Measurements from ENCODE around the gene PPIL1. TPM values are rescaled to one million over a fixed set of nuclear protein-coding genes. Genes with fewer than 3 reads are reported as not detected.

The PPIL1 gene
- total RNA-seq, 1 experiment from 2014 or later = 87.8 TPM

GRCh38 chr6:36875250-36875633 lies 639 bp upstream of the PPIL1 start:
- no peak for TF ChIP-seq CTCF (conservative IDR thresholded peaks at IDR 0.05)
- DNase-seq = no peak
- H3K27ac Mint-ChIP-seq = peak overlapping the region; percentile 99 to 100 (median 100); a peak in 6 of 7 replicates

More at GRCh38 chr6:36875250-36875633, 639 bp upstream of the PPIL1 start:
- Histone ChIP-seq H2BK5ac (ENCODE audit: insufficient read length, low read length) (no peak overlapping the region), H3K79me2 (ENCODE audit: insufficient read depth, low read length) (peaks cover 8% of the 10 kb centered on the region; the same call in 1 of the 2 replicates), H4K5ac (ENCODE audit: insufficient read length, low read depth, low read length) (no peak overlapping the region), H4K20me1 (ENCODE audit: control insufficient read depth, insufficient read depth, insufficient read length) (no peaks in the 10 kb centered on the region), H2BK120ac (ENCODE audit: low read depth, low read length, poor library complexity, severe bottlenecking) (no peak overlapping the region), H3K4me1 (ENCODE audit: insufficient read depth, low read length) (no peaks in the 10 kb centered on the region), H3K27ac (ENCODE audit: insufficient read length, low read depth, low read length) (no peak overlapping the region), H3T11ph (ENCODE audit: low read length) (no peak overlapping the region), H4K8ac (replicated peaks; ENCODE audit: insufficient read length, low read depth, low read length) (no peak overlapping the region), H2BK12ac (ENCODE audit: insufficient read length, low read depth, low read length) (no peak overlapping the region), H3K23me2 (ENCODE audit: insufficient read length, low read depth, low read length, poor library complexity, severe bottlenecking) (peaks cover 3% of the 10 kb centered on the region), H2AFZ (ENCODE audit: low read length) (no peak overlapping the region), H2BK15ac (ENCODE audit: low read depth, low read length) (no peak overlapping the region), H3K4me2 (ENCODE audit: insufficient read depth, insufficient read length, low read length) (peak overlapping the region; percentile 81), H3K4ac (ENCODE audit: low read depth, low read length) (no peak overlapping the region), H3K14ac (ENCODE audit: insufficient read depth, low read length) (no peak overlapping the region), H3K23ac (ENCODE audit: insufficient read length, low read depth, low read length) (no peak overlapping the region), H3K56ac (ENCODE audit: insufficient read length, low read depth, low read length) (no peak overlapping the region), H2BK20ac (ENCODE audit: low read depth, low read length, poor library complexity, severe bottlenecking) (no peak overlapping the region), H3K9me3 (ENCODE audit: control insufficient read depth, low read depth, low read length) (no peaks in the 10 kb centered on the region), H3K27me3 (ENCODE audit: insufficient read depth, low read length) (no peaks in the 10 kb centered on the region), H3K18ac (ENCODE audit: insufficient read length, low read depth, low read length) (no peak overlapping the region), H2AK5ac (ENCODE audit: insufficient read length, low read length) (no peak overlapping the region), H3K9ac (ENCODE audit: extremely low read depth, insufficient read length, low read length) (peak overlapping the region; percentile 93), H4K91ac (ENCODE audit: insufficient read length, low read depth, low read length) (no peak overlapping the region), H3K79me1 (ENCODE audit: insufficient read depth, low read depth, low read length, poor library complexity, severe bottlenecking) (no peaks in the 10 kb centered on the region)
- WGBS (ENCODE audit: extremely low coverage, insufficient read length, low lambda C conversion rate) = no CpG with 5 or more reads among the region's 6 CpGs
- Mint-ChIP-seq H3K9me3 (no peaks in the 10 kb centered on the region), H3K36me3 (ENCODE audit: insufficient read depth in 1 of 3, low read depth in 3 of 3) (peaks cover 7 to 23% (median 16%) of the 10 kb centered on the region in 3 experiments; a peak in 6 of 7 replicates), H3K27me3 (ENCODE audit: low read depth) (peaks cover 15% of the 10 kb centered on the region), H3K4me3 (peak overlapping the region; percentile 99), H3K4me1 (peaks cover 6 to 21% of the 10 kb centered on the region in 2 experiments)

Measured in H9 (cell line).